ENCODE data around the gene CCDC134.

The CCDC134 gene

DNA sequence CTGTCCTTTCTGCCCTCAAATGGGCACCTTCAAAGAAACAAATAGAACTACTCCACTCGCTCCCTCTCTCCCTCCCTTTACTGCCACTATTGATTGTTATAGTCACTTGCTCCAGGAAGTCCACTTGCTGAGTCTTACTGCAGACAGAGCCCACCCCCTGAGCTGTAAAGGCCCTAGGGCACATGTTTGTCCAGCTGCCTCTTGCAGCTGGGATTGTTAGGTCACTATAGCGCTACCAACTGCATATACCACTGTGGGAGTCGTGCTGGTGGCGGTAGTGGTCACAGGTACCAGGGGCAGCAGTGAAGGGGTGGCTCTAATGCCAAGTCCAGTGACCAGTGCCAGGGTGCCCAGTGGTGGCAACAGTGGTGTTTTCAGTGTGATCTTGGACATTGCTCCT is 28.0 kb downstream of the CCDC134 start:
- TF ChIP-seq, protein P1, sequence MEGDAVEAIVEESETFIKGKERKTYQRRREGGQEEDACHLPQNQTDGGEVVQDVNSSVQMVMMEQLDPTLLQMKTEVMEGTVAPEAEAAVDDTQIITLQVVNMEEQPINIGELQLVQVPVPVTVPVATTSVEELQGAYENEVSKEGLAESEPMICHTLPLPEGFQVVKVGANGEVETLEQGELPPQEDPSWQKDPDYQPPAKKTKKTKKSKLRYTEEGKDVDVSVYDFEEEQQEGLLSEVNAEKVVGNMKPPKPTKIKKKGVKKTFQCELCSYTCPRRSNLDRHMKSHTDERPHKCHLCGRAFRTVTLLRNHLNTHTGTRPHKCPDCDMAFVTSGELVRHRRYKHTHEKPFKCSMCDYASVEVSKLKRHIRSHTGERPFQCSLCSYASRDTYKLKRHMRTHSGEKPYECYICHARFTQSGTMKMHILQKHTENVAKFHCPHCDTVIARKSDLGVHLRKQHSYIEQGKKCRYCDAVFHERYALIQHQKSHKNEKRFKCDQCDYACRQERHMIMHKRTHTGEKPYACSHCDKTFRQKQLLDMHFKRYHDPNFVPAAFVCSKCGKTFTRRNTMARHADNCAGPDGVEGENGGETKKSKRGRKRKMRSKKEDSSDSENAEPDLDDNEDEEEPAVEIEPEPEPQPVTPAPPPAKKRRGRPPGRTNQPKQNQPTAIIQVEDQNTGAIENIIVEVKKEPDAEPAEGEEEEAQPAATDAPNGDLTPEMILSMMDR (conservative IDR thresholded peaks at IDR 0.05; ENCODE audit: low read length) = no peak
- no peak overlapping the region for H3K4me3 ChIP-seq (ENCODE audit: low read length)
- no peak for DNase-seq (ENCODE audit: low read depth)

DNA sequence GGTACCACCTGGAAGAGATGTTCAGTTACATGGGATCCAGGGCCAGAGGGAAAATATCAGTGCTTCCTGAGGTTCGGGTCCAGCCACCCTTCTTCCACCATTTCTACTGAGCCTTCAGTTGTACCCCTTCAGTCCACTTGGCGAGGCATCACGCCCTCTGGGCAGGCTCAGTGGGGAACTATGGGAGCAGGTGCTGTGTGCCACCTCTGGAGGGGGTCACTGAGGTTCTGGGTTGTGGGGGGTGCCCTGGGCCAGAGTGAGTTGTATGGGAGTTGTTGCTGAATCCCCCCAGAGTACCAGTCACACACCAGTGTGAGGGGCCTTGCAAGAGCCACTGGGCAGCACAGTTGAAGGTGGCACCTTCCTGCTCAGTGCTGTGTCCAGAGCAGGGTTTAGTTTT is 29.7 kb downstream of the CCDC134 start:
- TF ChIP-seq, protein P1 (conservative IDR thresholded peaks at IDR 0.05; ENCODE audit: low read length) = no peak
- no peak for DNase-seq (ENCODE audit: low read depth)
- no peak overlapping the region for H3K4me3 ChIP-seq (ENCODE audit: low read length)

DNA sequence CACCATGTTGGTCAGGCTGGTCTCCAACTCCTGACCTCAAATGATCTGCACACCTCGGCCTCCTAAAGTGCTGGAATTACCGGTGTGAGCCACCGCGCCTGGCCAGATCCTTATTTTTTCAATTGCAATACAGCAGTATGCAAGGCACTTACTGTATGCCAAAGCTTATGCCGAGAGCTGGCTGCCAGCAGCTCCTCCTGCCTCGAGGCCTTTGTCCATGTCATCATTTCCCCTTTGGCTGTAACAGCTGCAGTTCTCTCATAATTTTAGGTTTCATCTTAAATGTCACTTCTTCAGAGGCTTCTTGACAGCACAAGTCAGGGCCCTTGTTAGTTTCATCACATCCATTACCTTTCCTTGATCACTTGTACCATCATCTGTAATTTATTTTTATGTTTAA is 30.9 kb downstream of the CCDC134 start:
- H3K4me3 ChIP-seq (ENCODE audit: low read length) = no peak overlapping the region
- DNase-seq (ENCODE audit: low read depth) = peak; percentile 32

DNA sequence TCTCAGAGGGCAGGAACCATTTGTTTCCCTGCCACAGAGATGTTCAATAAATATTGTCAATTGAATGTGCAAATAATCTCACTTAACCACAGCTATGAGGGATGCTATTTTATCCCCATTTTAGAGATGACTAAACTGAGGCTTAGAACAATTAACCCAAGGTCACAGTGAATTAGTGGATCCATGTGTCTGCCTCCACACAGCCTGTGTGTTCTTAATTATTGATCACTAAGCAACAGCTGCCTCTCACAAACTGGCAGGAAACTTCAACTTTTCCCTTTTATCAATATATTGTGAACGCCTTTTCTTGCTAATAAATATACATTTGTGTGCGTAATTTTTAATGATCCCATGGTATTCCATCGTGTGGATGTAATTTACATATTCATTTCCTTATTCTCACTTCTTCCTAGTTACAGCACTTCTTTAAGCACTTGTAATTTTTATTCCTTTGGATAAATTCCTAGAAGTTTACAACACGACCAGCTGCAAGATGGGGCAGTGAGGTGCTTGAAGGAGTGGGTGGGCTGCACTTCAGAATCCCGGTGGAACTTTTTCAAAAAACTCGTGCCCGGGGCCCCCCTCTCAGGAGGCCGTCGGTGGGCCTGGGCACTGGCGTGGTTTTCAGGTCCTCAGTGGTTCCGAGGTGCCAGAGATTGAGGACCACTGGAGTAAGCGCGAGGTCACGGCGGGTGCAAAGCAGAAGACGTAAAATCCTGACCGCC is 31.5 kb downstream of the CCDC134 start:
- TF ChIP-seq, protein P1 (conservative IDR thresholded peaks at IDR 0.05; ENCODE audit: low read length) = no peak
- no peak for DNase-seq (ENCODE audit: low read depth)

More for the DNA sequence above, 30.9 kb downstream of the CCDC134 start:
- TF ChIP-seq, protein P1 (conservative IDR thresholded peaks at IDR 0.05; ENCODE audit: low read length) = no peak

DNA sequence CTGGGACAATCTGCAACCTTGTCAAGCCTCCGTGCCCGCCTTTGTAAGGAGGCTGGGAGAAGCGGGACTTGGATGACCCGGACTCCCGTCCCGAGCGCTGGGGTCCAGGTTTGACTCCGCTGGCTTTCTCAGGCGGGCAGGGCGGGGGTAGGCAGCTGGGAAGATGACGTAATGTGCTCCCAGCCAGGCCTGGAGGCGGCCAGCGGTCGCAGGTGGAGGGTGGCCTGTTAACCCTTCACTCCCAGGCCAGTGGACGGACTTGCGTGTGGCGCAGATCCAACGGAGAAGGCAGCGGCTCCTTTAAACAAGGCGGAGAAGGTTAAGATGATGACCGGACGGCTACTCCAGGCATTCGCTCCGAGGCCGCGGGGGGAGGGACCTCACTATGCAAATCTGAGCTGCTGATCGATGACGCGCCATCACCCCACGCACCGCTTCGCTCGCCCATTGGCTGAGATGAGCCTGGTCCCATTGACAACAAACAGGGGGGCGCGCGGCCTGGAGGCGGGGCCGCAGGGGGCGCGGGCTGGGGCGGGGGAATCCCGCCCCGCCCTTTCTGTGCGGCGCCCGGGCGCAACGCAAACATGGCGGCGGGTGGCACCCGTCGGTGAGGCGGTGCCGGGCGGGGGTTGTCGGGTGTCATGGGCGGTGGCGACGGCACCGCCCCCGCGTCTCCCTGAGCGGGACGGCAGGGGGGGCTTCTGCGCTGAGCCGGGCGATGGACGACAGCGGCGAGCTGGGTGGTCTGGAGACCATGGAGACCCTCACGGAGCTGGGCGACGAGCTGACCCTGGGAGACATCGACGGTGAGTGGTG is 32.3 kb downstream of the CCDC134 start, which contains the start of gene SREBF2:
SREBF2 (plus strand) TSS at position 553 of the 816 bp plus-strand sequence; CDS start at position 719, 166 bp downstream.
- peak within 1 kb of the TSS; percentile 80 for H3K4me3 ChIP-seq (ENCODE audit: low read length)
- peak; percentile 98 for DNase-seq (ENCODE audit: low read depth)
- TF ChIP-seq, protein P1 (conservative IDR thresholded peaks at IDR 0.05; ENCODE audit: low read length) = no peak

More for the DNA sequence above, 31.5 kb downstream of the CCDC134 start:
- peak overlapping the region; percentile 77 for H3K4me3 ChIP-seq (ENCODE audit: low read length)

DNA sequence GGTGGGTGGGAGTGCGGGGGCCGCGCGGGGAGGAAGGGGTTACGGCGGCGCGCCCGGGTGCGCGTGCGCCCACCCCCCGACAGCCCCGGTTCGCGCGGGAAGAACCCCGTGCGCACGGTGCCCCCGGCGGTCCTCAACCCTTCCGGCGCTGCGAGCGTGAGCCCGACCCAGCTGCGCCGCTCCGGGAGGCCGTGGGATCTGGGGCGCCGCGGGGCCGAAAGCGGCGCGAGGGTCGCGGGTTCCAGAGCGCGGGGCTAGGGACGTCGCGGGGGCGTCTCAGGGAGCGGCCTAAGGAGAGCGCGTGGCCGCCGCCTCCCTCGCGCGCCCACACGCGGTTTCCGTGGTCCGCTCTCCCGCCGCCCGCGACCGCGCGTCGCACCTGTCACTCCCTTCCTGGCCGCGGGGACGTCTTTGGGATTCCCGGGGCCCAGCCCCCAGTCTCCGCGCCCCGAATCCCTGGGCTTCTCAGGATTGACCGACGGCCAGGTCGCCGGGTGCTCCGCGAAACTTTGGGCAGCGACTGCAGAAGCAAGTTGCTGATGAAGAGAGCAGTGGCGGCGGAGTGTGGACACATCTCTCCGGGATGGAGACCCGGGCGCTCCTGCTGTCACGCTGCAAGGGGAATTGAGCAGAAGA is 33.0 kb downstream of the CCDC134 start:
- TF ChIP-seq, protein P1 (conservative IDR thresholded peaks at IDR 0.05; ENCODE audit: low read length) = no peak
- peak; percentile 25 for DNase-seq (ENCODE audit: low read depth)
- H3K4me3 ChIP-seq (ENCODE audit: low read length) = peak overlapping the region; percentile 80

Data from AG10803 (cell line).